H1 (cell line): ENCODE data around the gene MCRS1. TPM values are rescaled to one million over a fixed set of nuclear protein-coding genes. Genes with fewer than 3 reads are reported as not detected.
A peak's percentile ranks its signal among the peaks of the same experiment; 100 is the strongest.

ENCODE experiments used
- CTCF ChIA-PET: fragments of 300-600 bp; sonication (Branson Sonifier 250); formaldehyde crosslinking; loops from one replicate; lab custom pipeline; 2021; ENCODE audit not compliant: partially characterized antibody; lab: Charles Lee
- POLR2A ChIA-PET: fragments of 300-600 bp; sonication (Branson Sonifier 250); formaldehyde crosslinking; loops from one replicate; lab custom pipeline; 2021; ENCODE audit warnings: inconsistent platforms; ENCODE audit not compliant: partially characterized antibody; lab: Charles Lee
- DNase-seq, 2 experiments: peaks; one replicate each; pipeline versions ENCODE4 v3.0.0 to v3.0.0-alpha.2; 2010 to 2022; ENCODE audit warnings: low spot score in 2 of 2, low read depth in 1 of 2, mixed read lengths in 1 of 2
- FAIRE-seq: peaks from 2 replicates; lab custom pipeline; 2011; peaks lifted over from hg19 to GRCh38; lab: Jason Lieb, UNC
- H2AFZ ChIP-seq: 2 replicates; pipeline ENCODE4 v1.8.1; 2012; ENCODE audit warnings: low read length, inconsistent platforms
- H2AK5ac ChIP-seq: 2 replicates; pipeline ENCODE4 v1.6.1; 2013; ENCODE audit warnings: low read depth, low read length
- H2BK120ac ChIP-seq: replicated peaks from 2 replicates; pipeline ENCODE3; 2013; ENCODE audit warnings: low read depth, low read length, inconsistent platforms
- H2BK12ac ChIP-seq: 2 replicates; pipeline ENCODE4 v1.6.1; 2013; ENCODE audit warnings: low read depth, low read length
- H2BK15ac ChIP-seq: 2 replicates; pipeline ENCODE4 v1.6.1; 2013; ENCODE audit warnings: low read length
- H2BK20ac ChIP-seq: 2 replicates; pipeline ENCODE4 v1.6.1; 2013; ENCODE audit warnings: low read length
- H2BK5ac ChIP-seq: 2 replicates; pipeline ENCODE4 v1.6.1; 2013; ENCODE audit warnings: low read depth, low read length
- H3K14ac ChIP-seq: 2 replicates; pipeline ENCODE4 v1.6.1; 2013; ENCODE audit warnings: inconsistent platforms; ENCODE audit not compliant: insufficient read length
- H3K18ac ChIP-seq: 2 replicates; pipeline ENCODE4 v1.6.1; 2013; ENCODE audit warnings: low read length; ENCODE audit errors: extremely low read depth
- H3K23ac ChIP-seq: 2 replicates; pipeline ENCODE4 v1.6.1; 2013; ENCODE audit warnings: inconsistent platforms; ENCODE audit not compliant: insufficient read length
- H3K23me2 ChIP-seq: 2 replicates; pipeline ENCODE4 v1.6.1; 2013; ENCODE audit warnings: low read depth, low read length
- H3K27ac ChIP-seq: 2 replicates; pipeline ENCODE4 v1.6.1; 2011; ENCODE audit warnings: low read depth, low read length, inconsistent platforms
- H3K27me3 ChIP-seq, 4 experiments: replicated peaks in 1 of 4; 1 replicate in 1 of 4; 2 replicates in 3 of 4; pipeline versions ENCODE4 v1.6.1 to v1.8.1; 2011 to 2013; ENCODE audit warnings: low read length in 3 of 4, mild to moderate bottlenecking in 3 of 4, inconsistent platforms in 2 of 4, mixed read lengths in 2 of 4, moderate library complexity in 1 of 4; ENCODE audit not compliant: control insufficient read depth in 3 of 4, insufficient read depth in 3 of 4; ENCODE audit errors: extremely low read depth in 1 of 4
- H3K36me3 ChIP-seq, 4 experiments: 2 replicates each; pipeline versions ENCODE4 v1.6.1 to v1.8.1; 2011 to 2013; ENCODE audit warnings: mild to moderate bottlenecking in 4 of 4, low read length in 3 of 4, moderate library complexity in 2 of 4, control low read depth in 1 of 4, inconsistent platforms in 1 of 4; ENCODE audit not compliant: insufficient read depth in 4 of 4, control insufficient read depth in 2 of 4
- H3K4ac ChIP-seq: replicated peaks from 2 replicates; pipeline ENCODE3; 2013; ENCODE audit warnings: low read length, low read depth, mixed read lengths, inconsistent platforms; ENCODE audit not compliant: insufficient read length
- H3K4me1 ChIP-seq, 4 experiments: replicated peaks in 1 of 4; 1 replicate in 1 of 4; 2 replicates in 3 of 4; pipeline versions ENCODE4 v1.6.1 to v1.8.1; 2011 to 2013; ENCODE audit warnings: low read length in 3 of 4, inconsistent platforms in 2 of 4, mixed read lengths in 1 of 4; ENCODE audit not compliant: insufficient read depth in 4 of 4, control insufficient read depth in 3 of 4
- H3K4me2 ChIP-seq, 2 experiments: 2 replicates each; pipeline versions ENCODE4 v1.6.1 to v1.8.1; 2011 to 2013; ENCODE audit warnings: low read depth in 2 of 2, low read length in 2 of 2, control low read depth in 1 of 2, inconsistent platforms in 1 of 2, mild to moderate bottlenecking in 1 of 2; ENCODE audit not compliant: insufficient read depth in 1 of 2
- H3K4me3 ChIP-seq, 4 experiments: fragments of 200-600, 300-600 bp in 1 of 4; sonication (generic), shearing (Covaris generic), sonication (Bioruptor Twin) in 1 of 4; 2 replicates each; pipeline versions ENCODE4 v1.5.1 to v1.8.1; 2011 to 2016; ENCODE audit warnings: low read length in 4 of 4, low read depth in 3 of 4, control low read depth in 2 of 4, inconsistent platforms in 2 of 4, mild to moderate bottlenecking in 2 of 4, mixed read lengths in 1 of 4, moderate library complexity in 1 of 4; ENCODE audit not compliant: insufficient read depth in 2 of 4; ENCODE audit errors: extremely low read depth in 1 of 4
- H3K56ac ChIP-seq: replicated peaks from 2 replicates; pipeline ENCODE3; 2013; ENCODE audit warnings: low read depth, mild to moderate bottlenecking, mixed read lengths, low read length, inconsistent platforms; ENCODE audit not compliant: insufficient read length
- H3K79me1 ChIP-seq: 2 replicates; pipeline ENCODE4 v1.6.1; 2013; ENCODE audit warnings: low read depth, low read length, control low read depth
- H3K79me2 ChIP-seq, 2 experiments: 2 replicates each; pipeline versions ENCODE4 v1.6.1 to v1.8.1; 2012 to 2013; ENCODE audit warnings: low read length in 2 of 2, mild to moderate bottlenecking in 2 of 2, inconsistent platforms in 1 of 2; ENCODE audit not compliant: insufficient read depth in 2 of 2, control insufficient read depth in 1 of 2
- H3K9ac ChIP-seq, 4 experiments: replicated peaks in 1 of 4; 1 replicate in 1 of 4; 2 replicates in 3 of 4; pipeline versions ENCODE4 v1.6.1 to v1.8.1; 2011 to 2013; ENCODE audit warnings: low read depth in 3 of 4, low read length in 3 of 4, control low read depth in 2 of 4, mild to moderate bottlenecking in 2 of 4, moderate library complexity in 2 of 4, inconsistent platforms in 1 of 4; ENCODE audit errors: extremely low read depth in 1 of 4
- H3K9me3 ChIP-seq, 2 experiments: 2 replicates each; pipeline versions ENCODE4 v1.6.1 to v1.8.1; 2012 to 2013; ENCODE audit warnings: mild to moderate bottlenecking in 2 of 2, moderate library complexity in 2 of 2, control low read depth in 1 of 2, inconsistent platforms in 1 of 2, low read depth in 1 of 2, low read length in 1 of 2, mixed read lengths in 1 of 2; ENCODE audit not compliant: insufficient read depth in 2 of 2
- H4K20me1 ChIP-seq, 2 experiments: replicated peaks in 1 of 2; 2 replicates each; pipeline versions ENCODE3 to v1.8.1; 2011 to 2013; ENCODE audit warnings: inconsistent platforms in 2 of 2, low read length in 2 of 2, mild to moderate bottlenecking in 1 of 2; ENCODE audit not compliant: insufficient read depth in 2 of 2, control insufficient read depth in 1 of 2
- H4K5ac ChIP-seq: 2 replicates; pipeline ENCODE4 v1.6.1; 2013; ENCODE audit warnings: low read length, low read depth, mixed read lengths, inconsistent platforms; ENCODE audit not compliant: insufficient read length
- H4K8ac ChIP-seq: 2 replicates; pipeline ENCODE4 v1.8.0; 2013; ENCODE audit warnings: mild to moderate bottlenecking, moderate library complexity, low read length, inconsistent platforms; ENCODE audit not compliant: insufficient read depth; ENCODE audit errors: extremely low read depth
- H4K91ac ChIP-seq: replicated peaks from 2 replicates; pipeline ENCODE3; 2013; ENCODE audit warnings: low read length, mixed read lengths, inconsistent platforms; ENCODE audit not compliant: insufficient read length
- EZH2 ChIP-seq: fragments of 200-600 bp; sonication (generic); IDR thresholded peaks from 2 replicates; pipeline ENCODE4 v1.7.1; 2012; ENCODE audit warnings: low read depth, mild to moderate bottlenecking, moderate library complexity, low read length, inconsistent platforms; ENCODE audit not compliant: severe bottlenecking
- KDM4A ChIP-seq: IDR thresholded peaks from one replicate; pipeline ENCODE4 v1.7.1; 2012; ENCODE audit warnings: low read depth, mild to moderate bottlenecking, moderate library complexity, low read length, inconsistent platforms; ENCODE audit not compliant: severe bottlenecking
- SIN3A ChIP-seq, 2 experiments: IDR thresholded peaks in 1 of 2; conservative IDR thresholded peaks in 1 of 2; 2 replicates each; pipeline ENCODE4 v1.6.1; 2011 to 2012; ENCODE audit warnings: low read length in 2 of 2, improper control_type of control experiment in 1 of 2, low read depth in 1 of 2, mild to moderate bottlenecking in 1 of 2
- SUZ12 ChIP-seq: fragments of 200-600 bp; sonication (generic); IDR thresholded peaks from 2 replicates; pipeline ENCODE4 v1.6.1; 2012; ENCODE audit warnings: mild to moderate bottlenecking, inconsistent platforms, low read length, moderate library complexity, mixed read lengths
- TAF1 ChIP-seq: IDR thresholded peaks from 2 replicates; pipeline ENCODE4 v1.6.1; 2011; ENCODE audit warnings: mild to moderate bottlenecking, low read depth, low read length
- TEAD4 ChIP-seq: IDR thresholded peaks from 2 replicates; pipeline ENCODE4 v1.6.1; 2012; ENCODE audit warnings: low read depth, low read length, inconsistent platforms, mixed read lengths
- WGBS, 2 experiments: shearing (Covaris generic) in 1 of 2; methylation state at CpG; one replicate each; pipeline versions ENCODE4 v1.1.6 to v1.1.7; 2013 to 2015; ENCODE audit warnings: low lambda C conversion rate in 2 of 2, mixed read lengths in 2 of 2, inconsistent platforms in 1 of 2, low coverage in 1 of 2, missing lambda C conversion rate in 1 of 2; ENCODE audit not compliant: insufficient replicate concordance in 2 of 2, insufficient coverage in 1 of 2, insufficient read length in 1 of 2; ENCODE audit errors: extremely low coverage in 1 of 2, missing lambda C conversion rate in 1 of 2; 5-methylcytosine and 5-hydroxymethylcytosine counted together
- polyA plus RNA-seq, 7 experiments: library from polyadenylated mRNA; depleted of rRNA in 3 of 7; stranded (reverse) in 5 of 7; unstranded in 2 of 7; fragments of >200 nt in 5 of 7; fragments of 200-250 nt in 2 of 7; gene quantifications; 1 replicate in 5 of 7; 2 replicates in 1 of 7; 4 replicates in 1 of 7; pipeline versions ENCODE4 v1.2.1 to v1.2.3, GENCODE V29; 2011 to 2013; ENCODE audit warnings: missing spikeins in 2 of 7, mixed read lengths in 2 of 7
- total RNA-seq: library from RNA; stranded (reverse); fragmentation: NEBNext Ultra II Directional; extraction: Animal tissue kit (Norgen Biotek cat#: 25700); gene quantifications from 2 replicates; pipeline ENCODE4 v1.2.1, GENCODE V29; 2021

MCRS1 gene
- total and polyA plus RNA-seq, 2 of the 8 experiments (the other 6 are each of a cell fraction or from before 2014, with no cell fraction given): 90.3 to 139 TPM

DNA sequence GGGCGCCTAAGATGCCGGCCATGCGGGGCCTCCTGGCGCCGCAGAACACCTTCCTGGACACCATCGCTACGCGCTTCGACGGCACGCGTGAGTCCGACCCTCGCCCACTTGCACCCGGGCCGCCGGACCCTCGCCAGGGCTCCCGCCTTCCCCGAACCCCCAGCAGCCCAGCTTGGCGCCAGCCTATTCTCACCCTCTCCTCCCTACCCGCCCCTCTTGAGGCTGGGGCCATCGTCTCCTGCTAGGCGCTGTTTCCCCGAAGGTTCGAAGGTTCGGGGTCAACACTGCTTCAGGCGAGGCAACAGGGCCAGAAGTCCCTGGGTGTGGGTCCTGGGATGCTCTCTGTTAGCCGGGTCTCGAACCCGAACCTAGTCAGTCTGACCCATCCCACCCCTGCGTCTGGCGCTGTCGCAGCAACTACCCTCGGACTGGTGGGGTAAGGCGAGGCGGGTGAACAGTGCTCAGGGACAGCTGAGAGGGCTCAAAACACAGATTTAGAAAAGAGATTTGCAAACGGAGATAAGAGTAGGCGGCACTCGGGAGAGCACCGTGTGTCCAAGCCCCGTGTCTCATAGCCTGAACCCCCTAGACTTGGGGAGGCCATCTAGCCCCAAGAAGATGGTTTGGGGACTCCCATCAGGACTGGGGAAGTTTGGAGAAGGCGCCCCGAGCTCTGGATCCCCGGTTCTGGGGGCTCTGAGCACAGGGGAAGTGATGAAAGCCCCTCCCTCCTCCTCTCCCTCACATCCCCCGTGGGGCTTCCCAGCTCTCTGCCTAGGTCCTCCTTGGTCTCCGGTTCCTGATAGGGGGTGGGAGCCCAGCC lies 28.3 kb downstream of the MCRS1 start:
- Histone ChIP-seq H3K27me3 (peaks cover 72 to 95% (median 92%) of the 10 kb centered on the region in 4 experiments), H3K9me3 (no peaks in the 10 kb centered on the region)

More for the DNA sequence above, 28.3 kb downstream of the MCRS1 start:
- Histone ChIP-seq H4K8ac (peak overlapping the region; percentile 85), H2BK20ac (no peak overlapping the region), H2AK5ac (no peak overlapping the region), H3K56ac (no peak overlapping the region), H2AFZ (0 out of 2 replicates have a peak overlapping the region, but pooled peaks have one; percentile 45), H4K20me1 (peaks cover 5 to 13% of the 10 kb centered on the region in 2 experiments), H4K5ac (no peak overlapping the region), H3K4me3 (peak overlapping the region in 1 of 4 experiments; percentile 40; a peak in 5 of 8 replicates), H3K36me3 (peaks cover 0 to 6% (median 0%) of the 10 kb centered on the region in 4 experiments; a peak in 1 of 8 replicates), H3K14ac (no peak overlapping the region), H3K4me1 (peaks cover 0 to 32% (median 15%) of the 10 kb centered on the region in 4 experiments; a peak in 6 of 7 replicates), H2BK5ac (no peak overlapping the region), H2BK15ac (no peak overlapping the region), H3K79me1 (no peaks in the 10 kb centered on the region), H3K23ac (no peak overlapping the region), H4K91ac (no peak overlapping the region), H3K4me2 (peak overlapping the region; percentile 38 to 69), H2BK12ac (no peak overlapping the region), H3K9ac (no peak overlapping the region), H3K27ac (no peak overlapping the region), H3K79me2 (no peaks in the 10 kb centered on the region), H3K23me2 (peaks cover 16% of the 10 kb centered on the region), H3K4ac (no peak overlapping the region), H2BK120ac (no peak overlapping the region), H3K18ac (no peak overlapping the region; the same call in 1 of the 2 replicates)
- no peak for FAIRE-seq
- DNase-seq: no peak
- ChIA-PET CTCF (interaction anchor here (1.0 to 7.8 kb wide), 4 partner anchors 12 to 192 kb away, joined by 3 to 91 read pairs (median 6); no protein-coding TSS in a partner anchor), POLR2A (interaction anchor here (0.6 to 1.6 kb wide), 3 partner anchors 25 to 274 kb away, joined by 3 to 4 read pairs (median 3); partner anchors contain the start of gene TUBA1C)
- WGBS, 2 experiments: 33% methylated on average over 28 of the region's 47 CpGs; no CpG with 5 or more reads in 1 of the 2 experiments
- TF ChIP-seq KDM4A: peak; percentile 2
- TF ChIP-seq SUZ12: peak; percentile 96
- TF ChIP-seq SIN3A (conservative IDR thresholded peaks at IDR 0.05 in 1 of 2, IDR thresholded peaks at IDR 0.05 in 1 of 2; ENCODE audit: low read depth in 1 of 2, low read length in 2 of 2): no peak
- no peak for TF ChIP-seq TEAD4
- no peak for TF ChIP-seq TAF1
- TF ChIP-seq EZH2: peak; percentile 94
